Measurements from ENCODE around the gene ARHGAP36. TPM values are rescaled to one million over a fixed set of nuclear protein-coding genes. Genes with fewer than 3 reads are reported as not detected.

The ARHGAP36 gene
- total and polyA plus RNA-seq, 2 of the 8 experiments (the other 6 are each of a cell fraction or from before 2014, with no cell fraction given): 0.32 to 0.38 TPM

DNA sequence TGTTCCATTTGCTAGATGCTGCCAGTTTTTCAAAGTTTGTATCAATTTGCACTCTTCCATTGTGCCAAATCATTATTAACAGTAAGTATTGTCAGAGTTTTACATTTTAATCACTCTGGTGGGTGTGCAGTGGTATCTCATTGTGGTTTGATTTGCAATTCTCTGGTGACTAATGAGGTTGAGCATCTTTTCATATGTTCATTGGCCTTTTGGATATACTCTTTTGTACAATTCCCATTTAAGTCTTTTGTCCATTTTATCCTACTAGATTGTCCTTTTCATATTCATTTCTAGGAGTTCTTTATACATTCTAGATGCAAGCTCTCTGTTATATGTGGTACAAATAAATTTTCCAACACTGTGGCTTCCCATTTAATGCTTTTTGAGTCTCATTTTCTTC, 17.4 kb upstream of the ARHGAP36 start:
- no peaks in the 10 kb centered on the region for H3K79me1 ChIP-seq (ENCODE audit: low read depth, low read length)
- no peak overlapping the region for H2BK12ac ChIP-seq (ENCODE audit: low read depth, low read length)
- H2BK15ac ChIP-seq (ENCODE audit: low read length): no peak overlapping the region
- H4K20me1 ChIP-seq (replicated peaks in 1 of 2; ENCODE audit: control insufficient read depth in 1 of 2, insufficient read depth in 2 of 2, low read length in 2 of 2): no peaks in the 10 kb centered on the region
- no peak overlapping the region for H3K27ac ChIP-seq (ENCODE audit: low read depth, low read length)
- no peak overlapping the region for H2BK20ac ChIP-seq (ENCODE audit: low read length)
- no peak overlapping the region for H4K5ac ChIP-seq (ENCODE audit: insufficient read length, low read depth, low read length)
- H3K18ac ChIP-seq (ENCODE audit: extremely low read depth, low read length): no peak overlapping the region
- H3K27me3 ChIP-seq (replicated peaks in 1 of 4; ENCODE audit: control insufficient read depth in 3 of 4, extremely low read depth in 1 of 4, insufficient read depth in 3 of 4, low read length in 3 of 4): no peaks in the 10 kb centered on the region
- no peak overlapping the region for H3K4ac ChIP-seq (replicated peaks; ENCODE audit: insufficient read length, low read depth, low read length)
- H3K23me2 ChIP-seq (ENCODE audit: low read depth, low read length): no peaks in the 10 kb centered on the region
- H3K4me2 ChIP-seq (ENCODE audit: insufficient read depth in 1 of 2, low read depth in 2 of 2, low read length in 2 of 2): no peak overlapping the region
- no peak overlapping the region for H3K56ac ChIP-seq (replicated peaks; ENCODE audit: insufficient read length, low read depth, low read length)
- DNase-seq (ENCODE audit: low read depth in 1 of 2, low spot score in 2 of 2) (no peak), FAIRE-seq (no peak)
- H3K36me3 ChIP-seq (ENCODE audit: control insufficient read depth in 2 of 4, insufficient read depth in 4 of 4, low read length in 3 of 4): no peaks in the 10 kb centered on the region
- H2AK5ac ChIP-seq (ENCODE audit: low read depth, low read length): no peak overlapping the region
- H2BK5ac ChIP-seq (ENCODE audit: low read depth, low read length): no peak overlapping the region
- no peak overlapping the region for H3K23ac ChIP-seq (ENCODE audit: insufficient read length)
- TF ChIP-seq TBP (IDR thresholded peaks at IDR 0.05; ENCODE audit: low read depth, low read length): no peak
- no peak overlapping the region for H4K8ac ChIP-seq (ENCODE audit: extremely low read depth, insufficient read depth, low read length)
- ChIA-PET POLR2A (ENCODE audit: partially characterized antibody) (no interaction called here), CTCF (ENCODE audit: partially characterized antibody) (no interaction called here)
- no peak overlapping the region for H2BK120ac ChIP-seq (replicated peaks; ENCODE audit: low read depth, low read length)
- no peak overlapping the region for H3K14ac ChIP-seq (ENCODE audit: insufficient read length)
- no peaks in the 10 kb centered on the region; a peak in 1 of 7 replicates for H3K4me1 ChIP-seq (replicated peaks in 1 of 4; ENCODE audit: control insufficient read depth in 3 of 4, insufficient read depth in 4 of 4, low read length in 3 of 4)
- H3K4me3 ChIP-seq (ENCODE audit: extremely low read depth in 1 of 4, insufficient read depth in 2 of 4, low read depth in 3 of 4, low read length in 4 of 4): no peak overlapping the region
- no peaks in the 10 kb centered on the region for H3K79me2 ChIP-seq (ENCODE audit: control insufficient read depth in 1 of 2, insufficient read depth in 2 of 2, low read length in 2 of 2)
- H4K91ac ChIP-seq (replicated peaks; ENCODE audit: insufficient read length, low read length): no peak overlapping the region
- H3K9me3 ChIP-seq (ENCODE audit: insufficient read depth in 2 of 2, low read depth in 1 of 2, low read length in 1 of 2): no peaks in the 10 kb centered on the region
- H2AFZ ChIP-seq (ENCODE audit: low read length): no peak overlapping the region
- no peak overlapping the region for H3K9ac ChIP-seq (replicated peaks in 1 of 4; ENCODE audit: extremely low read depth in 1 of 4, low read depth in 3 of 4, low read length in 3 of 4)
